Ishikawa (cell line): ENCODE results near the gene TACC2.

ENCODE experiments used
- CEBPB ChIP-seq: IDR thresholded peaks from 2 replicates; pipeline ENCODE4 v1.6.1; 2012
- EP300 ChIP-seq: IDR thresholded peaks from 2 replicates; pipeline ENCODE4 v1.6.1; 2012; ENCODE audit warnings: borderline replicate concordance
- FOXM1 ChIP-seq: IDR thresholded peaks from 2 replicates; pipeline ENCODE4 v1.6.1; 2012; ENCODE audit warnings: low read depth, borderline replicate concordance
- NFIC ChIP-seq: IDR thresholded peaks from 2 replicates; pipeline ENCODE4 v1.6.1; 2012
- TAF1 ChIP-seq: IDR thresholded peaks from 2 replicates; pipeline ENCODE4 v1.6.1; 2012; ENCODE audit warnings: low read depth, mild to moderate bottlenecking

DNA sequence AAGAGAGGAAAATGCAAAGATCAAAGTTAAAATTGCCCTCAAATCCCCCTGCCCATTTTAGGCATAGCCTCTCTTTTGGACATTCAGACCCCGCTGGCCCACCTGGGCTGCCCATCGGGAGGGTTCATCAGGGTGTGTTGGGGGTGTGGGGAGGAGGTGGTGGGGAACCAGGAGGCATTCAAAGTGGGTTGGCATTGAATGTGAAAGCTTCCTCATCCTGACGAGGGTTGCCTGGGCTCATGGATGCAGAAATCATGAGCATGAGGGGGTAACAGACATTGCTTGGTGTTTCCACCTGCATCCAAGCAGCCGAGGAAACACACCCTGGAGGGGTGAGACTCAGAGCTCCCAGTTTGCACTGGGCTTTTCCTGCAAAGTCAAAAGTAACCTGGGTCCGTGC, 302.8 kb downstream of the TACC2 start:
- TF ChIP-seq TAF1: no peak
- TF ChIP-seq CEBPB: no peak
- no peak for TF ChIP-seq FOXM1
- TF ChIP-seq NFIC: no peak
- TF ChIP-seq EP300: no peak
